Transverse colon (tissue), 3 donors: ENCODE measurements around the gene TPSB2.

Experiments used
- POLR2A ChIP-seq: fragments of 450-650 bp; IDR thresholded peaks from one replicate; pipeline ENCODE4 v1.6.1; 2016; ENCODE audit warnings: antibody characterized with exemption, mild to moderate bottlenecking, moderate library complexity
- POLR2AphosphoS5 ChIP-seq, 3 donors: sonication (generic); formaldehyde crosslinking; IDR thresholded peaks; one replicate each; pipeline ENCODE4 v1.6.1; 2016; ENCODE audit warnings: antibody characterized with exemption in 3 of 3

- TF ChIP-seq POLR2A, result no peak
- no peak for TF ChIP-seq POLR2AphosphoS5 (IDR thresholded peaks at IDR 0.05)
Observed at GRCh38 chr16:1192384-1193073, 37.5 kb downstream of the TPSB2 start.
